NCI-H2196 (cell line): Measurements from ENCODE around the gene RPH3AL.
"Not testable (repeated sequence)": the region's sequence is repeated elsewhere in the genome, so short reads cannot be mapped to it uniquely, and the experiment has no call there.

Experiments used
- DNase-seq: peaks from one replicate; lab custom pipeline; 2025; ENCODE audit not compliant: unreplicated experiment; lab: John Stamatoyannopoulos, UW

Gene RPH3AL

GRCh38 chr17:205148-205669 lies 147.4 kb downstream of the RPH3AL start:
- DNase-seq, result no peak

GRCh38 chr17:204427-205147 lies 148.0 kb downstream of the RPH3AL start:
- no peak for DNase-seq

DNA sequence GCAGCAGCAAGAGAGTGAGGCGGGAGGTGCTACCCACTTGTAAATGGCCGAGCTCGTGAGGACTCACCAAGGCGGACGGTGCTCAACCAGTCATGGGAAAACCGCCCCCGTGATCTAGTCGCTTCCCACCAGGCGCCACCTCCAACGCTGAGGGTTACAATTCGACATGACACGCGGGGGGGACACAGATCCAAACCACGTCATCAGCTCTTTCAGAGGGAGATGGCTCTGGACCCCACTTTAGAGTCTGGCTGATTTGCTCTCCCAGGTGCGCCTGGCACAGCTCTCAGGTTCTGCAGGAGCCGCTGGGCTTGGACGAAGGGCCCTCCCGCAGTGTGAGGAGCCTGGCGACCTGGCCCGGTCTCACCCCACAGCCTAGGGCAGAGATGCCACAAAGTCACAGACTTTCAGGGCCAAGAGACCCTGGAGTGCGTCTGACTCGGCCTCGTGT lies 150.1 kb downstream of the RPH3AL start:
- DNase-seq, result no peak

GRCh38 chr17:201736-202135 lies 150.9 kb downstream of the RPH3AL start:
- not testable (repeated sequence) for DNase-seq

DNA sequence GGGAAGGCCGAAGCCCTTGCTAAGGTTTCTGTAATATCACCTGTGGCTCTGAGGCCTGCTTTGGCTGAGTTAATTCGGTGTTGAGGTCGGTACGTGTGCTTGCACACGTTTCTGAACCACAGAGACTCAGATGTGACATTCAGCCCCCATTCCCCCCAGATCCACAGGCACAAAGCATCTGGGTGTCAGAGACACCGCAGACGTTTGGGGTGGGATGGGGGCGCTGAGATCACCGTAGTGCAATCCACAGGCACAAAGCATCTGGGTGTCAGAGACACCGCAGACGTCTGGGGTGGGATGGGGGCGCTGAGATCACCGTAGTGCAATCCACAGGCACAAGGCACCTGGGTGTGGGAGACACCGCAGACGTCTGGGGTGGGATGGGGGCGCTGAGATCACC lies 151.3 kb downstream of the RPH3AL start:
- DNase-seq, result not testable (repeated sequence)

- DNase-seq, result no peak
Measured at GRCh38 chr17:200586-200985, 152.0 kb downstream of the RPH3AL start.

DNA sequence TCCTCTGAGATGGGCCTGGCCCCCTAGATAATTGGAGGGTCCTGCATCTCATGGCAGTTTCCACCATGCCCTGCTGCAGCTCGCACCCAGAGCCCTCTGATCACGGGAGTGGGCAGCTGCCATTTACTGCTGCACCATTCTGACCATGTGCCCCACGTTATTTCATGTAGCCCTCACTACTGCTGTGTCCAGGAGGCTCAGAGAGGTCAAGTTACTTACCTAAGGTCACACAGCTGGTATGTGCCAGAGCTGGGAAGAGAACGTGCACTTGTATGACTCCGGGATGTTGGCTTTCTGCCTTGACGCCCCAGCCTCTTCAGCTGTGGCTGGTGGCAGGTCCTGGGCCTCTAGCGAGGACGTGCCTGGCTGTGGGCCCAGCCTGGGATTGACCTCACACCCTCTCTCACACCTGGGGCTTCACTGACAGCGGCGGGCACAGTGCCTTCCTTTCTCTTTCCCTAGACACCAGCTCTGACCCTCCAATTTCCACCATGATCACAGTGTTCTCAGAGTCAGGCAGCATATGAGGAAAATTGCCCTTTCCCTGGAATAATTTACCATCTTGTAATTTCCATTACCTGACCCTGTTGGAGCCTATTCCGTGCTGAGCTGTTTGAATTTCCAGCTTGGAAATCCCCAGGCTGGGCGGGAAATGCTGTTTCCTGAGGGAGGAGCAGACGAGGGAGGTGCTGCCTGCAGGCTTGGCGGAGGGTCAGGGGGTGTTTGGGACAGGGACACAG lies 152.6 kb downstream of the RPH3AL start:
- DNase-seq, result no peak

DNA sequence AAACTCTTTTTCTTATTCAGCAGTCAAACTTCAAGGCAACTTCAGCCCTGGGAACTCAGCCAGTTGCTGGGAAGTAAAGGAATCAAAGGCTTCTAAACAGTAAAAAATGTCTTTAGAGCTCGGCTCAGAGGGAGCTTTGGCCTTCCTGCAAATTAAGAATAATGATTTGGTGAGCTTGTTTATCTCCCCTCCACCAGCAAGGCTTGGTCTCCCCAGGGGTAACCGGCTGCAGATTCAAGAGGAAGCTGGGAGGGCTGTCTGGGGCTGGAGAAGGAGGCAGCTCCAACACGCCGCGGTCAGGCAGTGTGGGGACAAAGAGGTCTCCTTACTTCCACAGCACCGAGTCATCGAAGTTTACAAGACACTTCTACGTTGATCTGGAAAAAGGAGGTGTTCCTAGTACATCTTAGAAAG lies 153.4 kb downstream of the RPH3AL start:
- no peak for DNase-seq

DNA sequence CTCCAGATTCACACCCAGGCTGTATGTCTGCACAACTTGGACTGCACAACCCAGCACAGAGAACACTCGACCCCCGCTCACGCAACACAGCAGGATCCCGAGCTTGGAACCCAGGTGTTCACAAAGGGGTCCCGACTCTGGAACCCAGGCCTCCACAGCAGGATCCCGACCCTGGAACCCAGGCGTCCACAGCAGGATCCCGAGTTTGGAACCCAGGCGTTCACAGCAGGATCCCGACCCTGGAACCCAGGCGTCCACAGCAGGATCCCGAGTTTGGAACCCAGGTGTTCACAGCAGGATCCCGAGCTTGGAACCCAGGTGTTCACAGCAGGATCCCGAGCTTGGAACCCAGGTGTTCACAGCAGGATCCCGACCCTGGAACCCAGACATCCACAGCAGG lies 154.4 kb downstream of the RPH3AL start:
- DNase-seq, result not testable (repeated sequence)

DNA sequence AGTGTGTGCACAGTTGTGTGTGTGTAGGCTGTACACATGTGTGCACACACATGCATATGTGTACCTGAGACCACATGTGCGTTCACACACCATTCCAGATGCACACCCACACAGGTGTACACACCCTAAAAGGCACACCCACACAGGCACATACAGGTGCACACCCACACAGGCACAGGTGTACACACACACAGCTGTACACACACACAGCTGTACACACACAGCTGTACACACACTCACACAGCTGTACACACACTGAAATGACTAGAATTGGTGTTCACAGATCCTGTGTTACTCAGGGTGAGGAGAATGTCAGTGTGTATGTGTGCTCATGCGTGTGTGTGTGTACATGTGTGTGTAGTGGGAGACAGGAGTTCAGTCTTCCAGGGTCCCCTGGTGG lies 155.3 kb downstream of the RPH3AL start:
- DNase-seq, result no peak

GRCh38 chr17:194828-195602 lies 157.6 kb downstream of the RPH3AL start:
- no peak for DNase-seq

DNA sequence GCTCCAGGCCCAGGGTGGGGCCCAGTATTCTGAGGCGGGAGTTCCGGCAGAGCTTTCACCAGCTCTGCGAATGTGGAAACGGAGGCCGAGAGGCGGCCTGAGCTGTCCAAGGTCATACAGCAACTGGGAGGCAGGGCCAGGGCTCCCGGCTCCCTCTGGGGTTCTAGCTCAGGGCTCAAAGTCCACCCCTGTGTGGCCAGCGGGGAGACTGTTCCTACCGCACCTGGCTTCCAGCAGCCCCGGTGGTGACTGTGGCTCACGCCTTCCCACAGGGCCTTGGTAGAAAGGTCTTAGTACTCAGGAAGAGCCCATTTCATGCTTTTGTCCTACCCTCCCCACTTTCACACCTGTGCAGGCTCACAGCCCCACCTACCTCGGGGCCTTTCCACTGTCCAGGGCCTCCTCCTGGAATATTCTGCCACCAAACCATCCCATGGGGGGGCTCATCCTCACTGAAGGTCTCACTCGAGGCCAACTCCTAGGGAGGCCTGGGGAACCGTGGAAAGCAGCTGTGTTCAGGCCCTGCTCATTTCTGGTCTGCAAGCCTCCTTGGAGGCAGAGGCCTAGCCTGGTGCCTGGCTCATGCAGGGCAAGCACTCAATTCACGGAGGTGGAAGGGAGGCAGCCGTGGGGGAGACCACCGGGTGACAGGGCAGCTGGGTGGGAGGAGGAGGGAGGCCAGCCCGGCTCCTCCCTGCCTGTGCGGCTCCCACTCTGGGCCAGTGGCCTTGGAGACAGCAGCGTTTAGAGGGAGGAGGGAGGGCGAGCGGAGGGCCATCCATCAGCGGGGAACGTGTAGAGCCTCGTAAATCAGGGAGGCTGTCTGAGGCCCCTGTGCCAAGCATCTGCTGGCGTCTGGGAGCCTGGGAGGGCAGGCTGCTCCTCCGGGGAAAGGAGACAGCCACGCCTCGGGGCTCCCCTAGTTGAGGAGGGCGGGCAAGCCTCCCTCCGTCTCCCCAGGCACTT lies 158.5 kb downstream of the RPH3AL start:
- DNase-seq, result no peak

DNA sequence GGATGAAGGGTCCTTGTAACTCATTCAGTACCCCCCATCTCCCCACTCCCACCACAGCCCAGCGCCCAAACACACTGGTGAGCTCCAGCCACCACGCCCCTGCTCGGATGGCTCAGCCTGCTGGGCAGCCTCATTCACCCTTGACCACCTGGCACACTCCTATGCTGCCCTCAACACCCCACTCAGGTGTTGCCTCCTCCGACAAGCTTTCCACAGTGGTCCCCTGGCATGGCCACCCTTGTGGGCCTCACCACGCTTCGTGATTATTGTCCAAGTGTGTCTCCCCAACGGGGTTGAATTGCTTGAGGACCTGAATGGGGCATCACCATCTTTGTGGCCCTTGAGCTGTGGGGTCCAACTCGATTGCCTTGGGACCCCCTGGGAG lies 159.2 kb downstream of the RPH3AL start:
- no peak for DNase-seq

DNA sequence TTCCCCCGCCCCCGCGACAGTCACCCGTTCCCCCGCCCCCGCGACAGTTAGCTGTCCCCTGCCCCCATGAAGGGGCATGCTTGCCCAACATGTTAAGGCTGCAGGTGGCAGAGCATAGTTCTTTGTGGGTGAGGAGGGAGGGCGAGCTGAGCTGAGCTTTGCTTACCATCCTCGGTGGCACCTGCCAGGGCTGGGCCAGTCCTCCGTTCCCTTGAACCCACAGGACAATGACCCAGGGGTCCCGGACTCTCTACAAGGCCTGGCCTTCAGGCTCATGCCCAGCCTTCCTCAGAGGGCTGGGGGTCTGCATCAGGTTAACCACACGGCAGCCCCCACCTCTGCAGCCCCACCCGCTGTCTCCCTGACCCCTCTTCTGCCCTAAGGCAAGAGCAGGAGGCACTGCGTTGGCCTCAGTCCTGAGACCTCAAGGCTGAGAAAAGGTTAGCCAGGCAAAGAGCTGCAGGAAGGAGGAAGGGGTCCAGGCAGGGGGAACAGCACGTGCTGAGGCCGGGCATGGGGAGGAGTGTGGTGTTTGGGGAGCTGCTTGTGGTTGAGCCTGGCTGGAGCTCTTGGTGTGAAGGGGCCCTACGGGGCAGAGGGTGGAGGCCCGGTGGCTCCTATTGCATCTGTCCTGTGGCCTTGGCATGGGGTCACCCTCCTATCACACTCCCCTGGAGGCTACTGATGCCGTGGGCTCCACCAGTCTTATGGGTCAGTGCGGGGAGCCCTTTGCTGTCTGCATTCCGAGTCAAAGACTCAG lies 159.8 kb downstream of the RPH3AL start:
- DNase-seq, result no peak

DNA sequence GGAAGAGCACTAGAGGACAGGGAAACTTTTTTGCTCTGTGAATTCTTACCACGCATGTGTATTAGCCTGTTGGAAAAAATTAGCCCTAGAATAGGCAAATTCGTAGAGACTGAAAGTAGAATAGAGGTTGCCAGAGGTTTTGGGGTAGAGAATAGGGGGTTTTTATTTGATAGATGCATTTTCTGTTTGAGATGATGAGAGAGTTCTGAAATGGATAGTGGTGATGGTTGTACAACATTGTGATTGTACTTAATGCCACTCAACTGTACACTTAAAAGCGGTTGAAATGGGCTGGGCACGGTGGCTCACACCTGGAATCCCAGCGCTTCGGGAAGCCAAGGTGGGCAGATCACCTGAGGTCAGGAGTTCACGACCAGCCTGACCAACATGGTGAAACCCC lies 163.2 kb downstream of the RPH3AL start:
- no peak for DNase-seq

- DNase-seq, result no peak
Measured at GRCh38 chr17:187130-187529, 165.5 kb downstream of the RPH3AL start.

DNA sequence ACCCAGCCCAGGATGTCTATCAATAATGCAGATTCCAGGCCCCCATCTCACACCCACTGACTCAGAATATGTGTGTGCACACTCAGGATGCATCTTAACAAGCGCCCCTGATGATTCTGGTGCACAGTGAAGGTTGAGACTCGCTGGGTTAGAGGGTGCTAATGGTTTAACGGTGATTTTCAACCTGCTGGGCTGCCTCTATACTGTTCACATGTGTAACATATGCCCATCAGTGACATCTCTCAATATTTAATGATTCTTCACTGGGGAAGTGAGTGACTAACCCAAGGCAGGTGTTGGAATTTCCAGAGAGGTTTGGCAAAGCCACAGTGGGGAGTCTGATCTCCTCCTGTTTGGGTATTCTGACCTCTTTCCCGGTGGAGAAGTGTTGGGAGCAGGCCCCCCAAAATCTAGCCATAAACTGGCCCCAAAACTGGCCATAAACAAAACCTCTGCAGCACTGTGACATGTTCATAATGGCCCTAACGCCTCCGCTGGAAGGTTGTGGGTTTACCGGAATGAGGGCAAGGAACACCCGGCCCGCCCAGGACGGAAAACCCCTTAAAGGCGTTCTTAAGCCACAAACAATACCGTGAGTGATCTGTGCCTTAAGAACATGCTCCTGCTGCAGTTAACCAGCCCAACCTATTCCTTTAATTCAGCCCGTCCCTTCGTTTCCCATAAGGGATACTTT lies 167.0 kb downstream of the RPH3AL start:
- DNase-seq, result no peak

- no peak for DNase-seq
Measured at GRCh38 chr17:183021-183420, 169.6 kb downstream of the RPH3AL start.
